ENCODE results near the gene SLIT3. TPM values are rescaled to one million over a fixed set of nuclear protein-coding genes. Genes with fewer than 3 reads are reported as not detected.

SLIT3 gene
- total and polyA plus RNA-seq, 9 of the 15 experiments (the other 6 are each of a cell fraction or from before 2014, with no cell fraction given) = 0.01 to 0.04 TPM; not detected in 7

- WGBS (ENCODE audit: insufficient coverage, low coverage, missing lambda C conversion rate) = 2% methylated on average over 7 of the region's 7 CpGs
- ChIA-PET POLR2A (interaction anchor here (0.6 to 1.0 kb wide), 2 partner anchors 8 to 88 kb away, joined by 3 read pairs; no protein-coding TSS in a partner anchor), CTCF (ENCODE audit: low intra/inter-chr PET ratio) (no interaction called here)
- no peak for FAIRE-seq
- BruUV-seq (replicated peaks) = no TSS peak
- Histone ChIP-seq H3K4me2 (ENCODE audit: insufficient read depth, low read length) (no peak overlapping the region), H2AFZ (ENCODE audit: low read depth, low read length) (no peak overlapping the region), H3K9me1 (ENCODE audit: control insufficient read depth, insufficient read depth, low read length) (no peaks in the 10 kb centered on the region), H3K79me2 (ENCODE audit: control insufficient read depth, insufficient read depth, low read length) (no peaks in the 10 kb centered on the region), H3K4me1 (replicated peaks in 1 of 2; ENCODE audit: control insufficient read depth in 2 of 2, insufficient read depth in 2 of 2, low read length in 2 of 2) (no peaks in the 10 kb centered on the region), H4K20me1 (replicated peaks; ENCODE audit: control insufficient read depth, insufficient read depth, low read length) (no peaks in the 10 kb centered on the region), H3K9me3 (replicated peaks; ENCODE audit: control insufficient read depth, insufficient read depth, low read depth, low read length) (no peaks in the 10 kb centered on the region), H3K27me3 (ENCODE audit: control insufficient read depth in 2 of 2, insufficient read depth in 2 of 2, low read length in 2 of 2) (peaks cover 11 to 36% of the 10 kb centered on the region in 2 experiments; a peak in 4 of 5 replicates), H3K27ac (ENCODE audit: extremely low read depth, low read depth, low read length) (no peak overlapping the region), H3K36me3 (ENCODE audit: control insufficient read depth, insufficient read depth, low read length) (no peaks in the 10 kb centered on the region), H3K4me3 (no peak overlapping the region), H3K9ac (ENCODE audit: insufficient read depth in 1 of 2, low read depth in 2 of 2, low read length in 2 of 2) (no peak overlapping the region)
- no peak for ATAC-seq
- TF ChIP-seq KDM2B (CRISPR knock-in tag; IDR thresholded peaks at IDR 0.05) = no peak
- no peak for TF ChIP-seq ZNF436 (CRISPR knock-in tag; IDR thresholded peaks at IDR 0.05)
- TF ChIP-seq GATA2 (CRISPR knock-in tag; IDR thresholded peaks at IDR 0.05) = no peak
- TF ChIP-seq, protein P1, sequence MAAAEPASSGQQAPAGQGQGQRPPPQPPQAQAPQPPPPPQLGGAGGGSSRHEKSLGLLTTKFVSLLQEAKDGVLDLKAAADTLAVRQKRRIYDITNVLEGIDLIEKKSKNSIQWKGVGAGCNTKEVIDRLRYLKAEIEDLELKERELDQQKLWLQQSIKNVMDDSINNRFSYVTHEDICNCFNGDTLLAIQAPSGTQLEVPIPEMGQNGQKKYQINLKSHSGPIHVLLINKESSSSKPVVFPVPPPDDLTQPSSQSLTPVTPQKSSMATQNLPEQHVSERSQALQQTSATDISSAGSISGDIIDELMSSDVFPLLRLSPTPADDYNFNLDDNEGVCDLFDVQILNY (CRISPR knock-in tag; IDR thresholded peaks at IDR 0.05) = no peak
- no peak for DNase-seq (ENCODE audit: extremely low read depth in 1 of 4, low spot score in 3 of 4)
- intact Hi-C loops (cut with micrococcal nuclease) = no loop called here
- in situ Hi-C loops (cut with MboI) = no loop called here
These were observed 545.3 kb downstream of the SLIT3 start for GRCh38 chr5:168755548-168756093.

DNA sequence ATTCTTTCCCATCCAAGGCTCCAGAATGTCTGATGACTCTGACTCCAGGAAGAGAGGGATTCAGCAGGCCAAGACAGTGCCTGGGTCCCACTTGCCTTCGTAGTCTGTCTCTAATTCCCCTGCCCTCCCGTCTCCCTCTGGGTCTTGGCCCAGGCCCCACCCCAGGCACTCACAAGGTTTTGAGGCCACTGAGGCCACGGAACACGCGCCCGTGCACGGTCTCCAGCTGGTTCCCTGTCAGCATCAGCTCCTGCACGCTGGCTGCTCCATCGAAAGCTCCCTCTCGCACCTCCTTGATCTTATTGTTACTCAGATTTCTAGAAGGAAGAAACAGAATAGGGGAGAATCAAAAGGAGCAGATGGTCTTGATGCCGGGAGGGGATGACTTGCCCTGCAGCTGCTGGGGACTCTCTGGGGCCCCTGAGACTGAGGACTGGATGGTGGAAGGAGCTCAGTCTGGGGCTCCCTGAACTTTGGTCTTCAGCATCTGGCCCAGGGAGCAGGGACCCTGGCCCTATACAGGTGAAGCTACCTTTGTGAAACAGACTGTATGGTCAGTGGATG lies 547.2 kb downstream of the SLIT3 start:
- DNase-seq (ENCODE audit: extremely low read depth in 1 of 4, low spot score in 3 of 4) = no peak
- Histone ChIP-seq H3K36me3 (ENCODE audit: control insufficient read depth, insufficient read depth, low read length) (no peaks in the 10 kb centered on the region), H3K4me1 (replicated peaks in 1 of 2; ENCODE audit: control insufficient read depth in 2 of 2, insufficient read depth in 2 of 2, low read length in 2 of 2) (no peaks in the 10 kb centered on the region), H3K27me3 (ENCODE audit: control insufficient read depth in 2 of 2, insufficient read depth in 2 of 2, low read length in 2 of 2) (peaks cover 15 to 37% of the 10 kb centered on the region in 2 experiments; a peak in 3 of 5 replicates), H3K27ac (ENCODE audit: extremely low read depth, low read depth, low read length) (no peak overlapping the region), H3K9ac (ENCODE audit: insufficient read depth in 1 of 2, low read depth in 2 of 2, low read length in 2 of 2) (no peak overlapping the region), H3K79me2 (ENCODE audit: control insufficient read depth, insufficient read depth, low read length) (no peaks in the 10 kb centered on the region), H3K9me3 (replicated peaks; ENCODE audit: control insufficient read depth, insufficient read depth, low read depth, low read length) (no peaks in the 10 kb centered on the region), H2AFZ (ENCODE audit: low read depth, low read length) (no peak overlapping the region), H3K4me3 (no peak overlapping the region), H3K4me2 (ENCODE audit: insufficient read depth, low read length) (no peak overlapping the region), H4K20me1 (replicated peaks; ENCODE audit: control insufficient read depth, insufficient read depth, low read length) (no peaks in the 10 kb centered on the region), H3K9me1 (ENCODE audit: control insufficient read depth, insufficient read depth, low read length) (no peaks in the 10 kb centered on the region)
- POLR2A ChIA-PET = no interaction called here
- intact Hi-C loops (cut with micrococcal nuclease) (no loop called here), in situ Hi-C loops (cut with MboI) (no loop called here)
- ATAC-seq = no peak
- no peak for FAIRE-seq
- WGBS (ENCODE audit: insufficient coverage, low coverage, missing lambda C conversion rate) = under 1% methylated on average over 11 of the region's 11 CpGs
- BruUV-seq (replicated peaks) = no TSS peak
- CTCF ChIA-PET (ENCODE audit: low intra/inter-chr PET ratio) = no interaction called here
- TF ChIP-seq PHB2 (IDR thresholded peaks at IDR 0.05; ENCODE audit: low read depth) (no peak), CHD2 (IDR thresholded peaks at IDR 0.05; ENCODE audit: low read depth, low read length) (no peak), PHF21A (IDR thresholded peaks at IDR 0.05; ENCODE audit: borderline replicate concordance, low read depth) (no peak), ELF4 (CRISPR knock-in tag; IDR thresholded peaks at IDR 0.05) (no peak), ZNF695 (CRISPR knock-in tag; IDR thresholded peaks at IDR 0.05) (no peak), SPI1 (IDR thresholded peaks at IDR 0.05; ENCODE audit: borderline replicate concordance, low read depth, low read length) (no peak), HNRNPH1 (optimal IDR thresholded peaks at IDR 0.05; ENCODE audit: low read depth, low read length) (no peak), ZFPM2 (CRISPR knock-in tag; IDR thresholded peaks at IDR 0.05) (no peak), POLR3G (IDR thresholded peaks at IDR 0.05; ENCODE audit: extremely low read depth, insufficient read length, insufficient replicate concordance) (no peak)
- TF ChIP-seq, protein P2, sequence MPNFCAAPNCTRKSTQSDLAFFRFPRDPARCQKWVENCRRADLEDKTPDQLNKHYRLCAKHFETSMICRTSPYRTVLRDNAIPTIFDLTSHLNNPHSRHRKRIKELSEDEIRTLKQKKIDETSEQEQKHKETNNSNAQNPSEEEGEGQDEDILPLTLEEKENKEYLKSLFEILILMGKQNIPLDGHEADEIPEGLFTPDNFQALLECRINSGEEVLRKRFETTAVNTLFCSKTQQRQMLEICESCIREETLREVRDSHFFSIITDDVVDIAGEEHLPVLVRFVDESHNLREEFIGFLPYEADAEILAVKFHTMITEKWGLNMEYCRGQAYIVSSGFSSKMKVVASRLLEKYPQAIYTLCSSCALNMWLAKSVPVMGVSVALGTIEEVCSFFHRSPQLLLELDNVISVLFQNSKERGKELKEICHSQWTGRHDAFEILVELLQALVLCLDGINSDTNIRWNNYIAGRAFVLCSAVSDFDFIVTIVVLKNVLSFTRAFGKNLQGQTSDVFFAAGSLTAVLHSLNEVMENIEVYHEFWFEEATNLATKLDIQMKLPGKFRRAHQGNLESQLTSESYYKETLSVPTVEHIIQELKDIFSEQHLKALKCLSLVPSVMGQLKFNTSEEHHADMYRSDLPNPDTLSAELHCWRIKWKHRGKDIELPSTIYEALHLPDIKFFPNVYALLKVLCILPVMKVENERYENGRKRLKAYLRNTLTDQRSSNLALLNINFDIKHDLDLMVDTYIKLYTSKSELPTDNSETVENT (CRISPR knock-in tag; IDR thresholded peaks at IDR 0.05) = no peak
